ENCODE measurements around the gene RAET1E. TPM values are rescaled to one million over a fixed set of nuclear protein-coding genes. Genes with fewer than 3 reads are reported as not detected.

RAET1E gene
- total and polyA plus RNA-seq, 2 donors (not counting 3 experiments of a cell fraction or from before 2014, with no cell fraction given): 0.04 TPM; not detected in 1

GRCh38 chr6:149897015-149897697 lies 757 bp downstream of the RAET1E start:
- DNase-seq (ENCODE audit: low read depth, low spot score): peak; percentile 11
- H3K9me1 ChIP-seq (replicated peaks; ENCODE audit: control insufficient read depth, extremely low read depth, insufficient read depth, low read length): no peaks in the 10 kb centered on the region
- CTCF ChIA-PET: interaction anchor here (0.8 to 1.0 kb wide), 2 partner anchors 9 to 31 kb away, joined by 3 read pairs; no protein-coding TSS in a partner anchor
- intact Hi-C loops (cut with micrococcal nuclease) (loop anchor here (2.0 kb wide), 1 partner anchor 32 kb away; the partner anchor contains the start of gene LRP11), dilution Hi-C loops (cut with MboI; ENCODE audit: extremely low pct_ligation_motif_present, low sequenced_read_pairs) (no loop called here)
- FAIRE-seq: no peak
- H3K79me2 ChIP-seq (ENCODE audit: control insufficient read depth, insufficient read depth, low read length): no peaks in the 10 kb centered on the region
- H3K4me2 ChIP-seq (ENCODE audit: insufficient read depth, low read length): no peak overlapping the region
- POLR2A ChIA-PET: no interaction called here
- BruUV-seq (replicated peaks): no TSS peak
- H3K4me3 ChIP-seq (replicated peaks in 1 of 3; ENCODE audit: insufficient read depth in 1 of 3, low read depth in 1 of 3, low read length in 3 of 3): no peak overlapping the region
- H3K9me3 ChIP-seq (replicated peaks; ENCODE audit: control insufficient read depth, insufficient read depth, low read length): no peaks in the 10 kb centered on the region
- H3K4me1 ChIP-seq (ENCODE audit: control insufficient read depth, extremely low read depth, insufficient read depth, low read length): peaks cover 17% of the 10 kb centered on the region
- no peak overlapping the region for H3K9ac ChIP-seq (replicated peaks; ENCODE audit: extremely low read depth, insufficient read depth, low read length)
- H3K36me3 ChIP-seq (ENCODE audit: control insufficient read depth in 2 of 2, extremely low read depth in 1 of 2, insufficient read depth in 2 of 2, low read length in 2 of 2): no peaks in the 10 kb centered on the region
- no peak for TF ChIP-seq GATA2 (IDR thresholded peaks at IDR 0.05; ENCODE audit: insufficient read depth, insufficient read length, low read depth, low read length)
- no peak for TF ChIP-seq MAX (IDR thresholded peaks at IDR 0.05; ENCODE audit: insufficient read depth, insufficient read length)
- no peak for TF ChIP-seq POLR2AphosphoS5 (IDR thresholded peaks at IDR 0.05; ENCODE audit: insufficient read depth, low read depth, low read length)
- no peak for TF ChIP-seq FOS (IDR thresholded peaks at IDR 0.05; ENCODE audit: borderline replicate concordance, insufficient read depth, low read length)
- TF ChIP-seq JUN (IDR thresholded peaks at IDR 0.05; ENCODE audit: borderline replicate concordance, insufficient read depth, insufficient read length, low read depth): no peak
- no peak for TF ChIP-seq POLR2A (IDR thresholded peaks at IDR 0.05; ENCODE audit: low read depth, low read length)
- no peak for TF ChIP-seq EZH2 (IDR thresholded peaks at IDR 0.05; ENCODE audit: borderline replicate concordance, low read depth, low read length, severe bottlenecking)
- TF ChIP-seq CTCF (IDR thresholded peaks at IDR 0.05; ENCODE audit: extremely low read depth in 1 of 2, insufficient read depth in 1 of 2, low read depth in 1 of 2, low read length in 2 of 2): no peak
- no peak for TF ChIP-seq MYC (IDR thresholded peaks at IDR 0.05; ENCODE audit: low read depth, low read length)
- H2AFZ ChIP-seq (ENCODE audit: low read depth, low read length): peak overlapping the region; percentile 8
- no peak overlapping the region for H3K27ac ChIP-seq (ENCODE audit: insufficient read depth, low read depth, low read length)
- H3K27me3 ChIP-seq (ENCODE audit: control insufficient read depth in 2 of 2, insufficient read depth in 2 of 2, low read length in 2 of 2): peaks cover under 1 to 2% of the 10 kb centered on the region in 2 experiments
- no peaks in the 10 kb centered on the region for H4K20me1 ChIP-seq (replicated peaks; ENCODE audit: control insufficient read depth, extremely low read depth, insufficient read depth, low read length)
